GM23338 (cell line): ENCODE results near the gene BUB1B. TPM values are rescaled to one million over a fixed set of nuclear protein-coding genes. Genes with fewer than 3 reads are reported as not detected.

ENCODE experiments used
- ATAC-seq: fragments of 200-7000 bp; cut with Tn5 transposase; 3 replicates; pipeline ENCODE4 v1.9.1; 2020
- DNase-seq: peaks from one replicate; pipeline ENCODE4 v3.0.0-alpha.2; 2015; ENCODE audit warnings: low spot score
- H2AFZ ChIP-seq: fragments of 200-600 bp; sonication (generic); 2 replicates; pipeline ENCODE4 v1.8.0; 2016; ENCODE audit warnings: antibody characterized with exemption, mild to moderate bottlenecking, moderate library complexity
- H3F3A ChIP-seq: fragments of 200-600 bp; sonication (generic); replicated peaks from 2 replicates; pipeline ENCODE4 v1.8.0; 2017; ENCODE audit warnings: antibody characterized with exemption, mixed run types, low read depth
- H3K27ac ChIP-seq: fragments of 200-600 bp; sonication (generic); 2 replicates; pipeline ENCODE4 v1.6.1; 2016; ENCODE audit warnings: low read depth
- H3K27me3 ChIP-seq: fragments of 200-600 bp; sonication (generic); 2 replicates; pipeline ENCODE4 v1.8.0; 2016; ENCODE audit warnings: mild to moderate bottlenecking, mixed run types, moderate library complexity; ENCODE audit not compliant: insufficient read depth
- H3K36me3 ChIP-seq: fragments of 200-600 bp; sonication (generic); 2 replicates; pipeline ENCODE4 v1.8.0; 2016; ENCODE audit warnings: mild to moderate bottlenecking; ENCODE audit not compliant: insufficient read depth
- H3K4me1 ChIP-seq: fragments of 200-600 bp; sonication (generic); 2 replicates; pipeline ENCODE4 v1.8.0; 2016; ENCODE audit warnings: mild to moderate bottlenecking, moderate library complexity; ENCODE audit not compliant: insufficient read depth
- H3K4me2 ChIP-seq: fragments of 200-600 bp; sonication (generic); 2 replicates; pipeline ENCODE4 v1.7.1; 2017; ENCODE audit warnings: mixed run types
- H3K4me3 ChIP-seq: fragments of 200-600 bp; sonication (generic); 2 replicates; pipeline ENCODE4 v1.6.1; 2016; ENCODE audit warnings: mixed run types
- H3K79me2 ChIP-seq: fragments of 200-600 bp; sonication (generic); replicated peaks from 2 replicates; pipeline ENCODE4 v1.8.0; 2017; ENCODE audit warnings: mild to moderate bottlenecking; ENCODE audit not compliant: insufficient read depth
- H3K9me2 ChIP-seq: fragments of 200-600 bp; sonication (generic); 2 replicates; pipeline ENCODE4 v1.8.0; 2017; ENCODE audit not compliant: insufficient read depth
- H4K20me1 ChIP-seq: fragments of 200-600 bp; sonication (generic); replicated peaks from 2 replicates; pipeline ENCODE4 v1.8.0; 2017; ENCODE audit warnings: mild to moderate bottlenecking; ENCODE audit not compliant: insufficient read depth
- H3K27ac Mint-ChIP-seq: 2 replicates; pipeline ENCODE4 v1.8.0; 2020; ENCODE audit warnings: inconsistent platforms, mild to moderate bottlenecking, moderate library complexity, mixed read lengths
- H3K27me3 Mint-ChIP-seq: 3 replicates; pipeline ENCODE4 v1.8.0; 2022; ENCODE audit warnings: low read depth, mild to moderate bottlenecking, moderate library complexity, mixed read lengths, inconsistent platforms; ENCODE audit not compliant: insufficient read depth, poor library complexity
- H3K36me3 Mint-ChIP-seq: 3 replicates; pipeline ENCODE4 v1.8.0; 2021; ENCODE audit warnings: low read depth, mild to moderate bottlenecking, inconsistent platforms, moderate library complexity, mixed read lengths
- H3K4me1 Mint-ChIP-seq: 3 replicates; pipeline ENCODE4 v1.8.0; 2020; ENCODE audit warnings: mild to moderate bottlenecking, inconsistent platforms, mixed read lengths
- H3K4me3 Mint-ChIP-seq: 3 replicates; pipeline ENCODE4 v1.8.0; 2021; ENCODE audit warnings: moderate library complexity, mild to moderate bottlenecking, inconsistent platforms, mixed read lengths
- H3K9me3 Mint-ChIP-seq: 3 replicates; pipeline ENCODE4 v1.8.0; 2020; ENCODE audit warnings: moderate library complexity, mild to moderate bottlenecking, inconsistent platforms, mixed read lengths
- ETS1 ChIP-seq: IDR thresholded peaks from 2 replicates; pipeline ENCODE4 v1.6.1; 2016; ENCODE audit warnings: antibody characterized with exemption
- EZH2phosphoT487 ChIP-seq: fragments of 200-600 bp; sonication (generic); IDR thresholded peaks from one replicate; pipeline ENCODE4 v1.8.1; 2018; ENCODE audit warnings: antibody characterized with exemption; ENCODE audit not compliant: unreplicated experiment
- NANOG ChIP-seq: IDR thresholded peaks from 2 replicates; pipeline ENCODE4 v1.6.1; 2016; ENCODE audit warnings: antibody characterized with exemption, borderline replicate concordance
- POLR2AphosphoS5 ChIP-seq: IDR thresholded peaks from 2 replicates; pipeline ENCODE4 v1.6.1; 2016; ENCODE audit warnings: antibody characterized with exemption, low read depth
- REST ChIP-seq: IDR thresholded peaks from one replicate; pipeline ENCODE4 v1.6.1; 2018; ENCODE audit warnings: antibody characterized with exemption; ENCODE audit not compliant: unreplicated experiment
- STAT1 ChIP-seq: IDR thresholded peaks from one replicate; pipeline ENCODE4 v1.6.1; 2016; ENCODE audit warnings: antibody characterized with exemption; ENCODE audit not compliant: unreplicated experiment
- polyA plus RNA-seq: library from polyadenylated mRNA; unstranded; fragments of >200 nt; fragmentation: Nextera tagmentation; extraction: Ambion mirVana; gene quantifications from 2 replicates; pipeline ENCODE4 v1.2.1, GENCODE V29; 2016
- total RNA-seq: library from RNA; depleted of rRNA; stranded (reverse); fragments of >200 nt; shearing (Covaris generic); gene quantifications from 2 replicates; pipeline ENCODE4 v1.2.3, GENCODE V29; 2014
- TF ChIP-seq, protein P1 (sequence below), 2 experiments: fragments of 200-600 bp in 1 of 2; sonication (generic) in 1 of 2; conservative IDR thresholded peaks; 2 replicates each; pipeline versions ENCODE4 v1.5.1 to v1.6.1; 2016 to 2017; ENCODE audit warnings: antibody characterized with exemption in 2 of 2, low read depth in 2 of 2, mild to moderate bottlenecking in 2 of 2, moderate library complexity in 1 of 2

The BUB1B gene
- total and polyA plus RNA-seq, 2 experiments from 2014 or later, result 77.7 to 160 TPM

- Histone ChIP-seq H3K79me2 (no peaks in the 10 kb centered on the region), H4K20me1 (peaks cover 10% of the 10 kb centered on the region), H3F3A (0 out of 2 replicates have a peak, but pooled peaks cover 7% of the 10 kb centered on the region), H3K36me3 (peaks cover 84% of the 10 kb centered on the region), H3K9me2 (no peaks in the 10 kb centered on the region), H3K4me2 (no peak overlapping the region), H3K4me3 (no peak overlapping the region), H2AFZ (no peak overlapping the region), H3K27me3 (no peaks in the 10 kb centered on the region), H3K27ac (no peak overlapping the region), H3K4me1 (no peaks in the 10 kb centered on the region)
- Mint-ChIP-seq H3K27me3 (peaks cover 3% of the 10 kb centered on the region), H3K27ac (no peak overlapping the region), H3K36me3 (peaks cover 80% of the 10 kb centered on the region), H3K9me3 (no peaks in the 10 kb centered on the region), H3K4me1 (no peaks in the 10 kb centered on the region), H3K4me3 (no peak overlapping the region)
- no peak for ATAC-seq
- TF ChIP-seq NANOG (no peak), POLR2AphosphoS5 (no peak), ETS1 (no peak), REST (no peak), EZH2phosphoT487 (no peak)
- TF ChIP-seq, protein P1, sequence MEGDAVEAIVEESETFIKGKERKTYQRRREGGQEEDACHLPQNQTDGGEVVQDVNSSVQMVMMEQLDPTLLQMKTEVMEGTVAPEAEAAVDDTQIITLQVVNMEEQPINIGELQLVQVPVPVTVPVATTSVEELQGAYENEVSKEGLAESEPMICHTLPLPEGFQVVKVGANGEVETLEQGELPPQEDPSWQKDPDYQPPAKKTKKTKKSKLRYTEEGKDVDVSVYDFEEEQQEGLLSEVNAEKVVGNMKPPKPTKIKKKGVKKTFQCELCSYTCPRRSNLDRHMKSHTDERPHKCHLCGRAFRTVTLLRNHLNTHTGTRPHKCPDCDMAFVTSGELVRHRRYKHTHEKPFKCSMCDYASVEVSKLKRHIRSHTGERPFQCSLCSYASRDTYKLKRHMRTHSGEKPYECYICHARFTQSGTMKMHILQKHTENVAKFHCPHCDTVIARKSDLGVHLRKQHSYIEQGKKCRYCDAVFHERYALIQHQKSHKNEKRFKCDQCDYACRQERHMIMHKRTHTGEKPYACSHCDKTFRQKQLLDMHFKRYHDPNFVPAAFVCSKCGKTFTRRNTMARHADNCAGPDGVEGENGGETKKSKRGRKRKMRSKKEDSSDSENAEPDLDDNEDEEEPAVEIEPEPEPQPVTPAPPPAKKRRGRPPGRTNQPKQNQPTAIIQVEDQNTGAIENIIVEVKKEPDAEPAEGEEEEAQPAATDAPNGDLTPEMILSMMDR (conservative IDR thresholded peaks at IDR 0.05; ENCODE audit: low read depth in 2 of 2), result no peak
- DNase-seq, result no peak
Measured at GRCh38 chr15:40204100-40204499, 43.2 kb downstream of the BUB1B start.

- DNase-seq, result peak; percentile 83
Measured at GRCh38 chr15:40217166-40217824, 56.4 kb downstream of the BUB1B start.

More at GRCh38 chr15:40217166-40217824, 56.4 kb downstream of the BUB1B start:
- Histone ChIP-seq H3K27ac (no peak overlapping the region), H3K4me2 (no peak overlapping the region), H3K79me2 (no peaks in the 10 kb centered on the region; the same call in 1 of the 2 replicates), H3K27me3 (no peaks in the 10 kb centered on the region), H3K36me3 (peaks cover 68% of the 10 kb centered on the region), H3K9me2 (no peaks in the 10 kb centered on the region), H3F3A (peaks cover 12% of the 10 kb centered on the region; the same call in 1 of the 2 replicates), H3K4me3 (no peak overlapping the region), H3K4me1 (no peaks in the 10 kb centered on the region), H2AFZ (no peak overlapping the region), H4K20me1 (peaks cover 17% of the 10 kb centered on the region; the same call in 1 of the 2 replicates)
- Mint-ChIP-seq H3K9me3 (no peaks in the 10 kb centered on the region), H3K27me3 (no peaks in the 10 kb centered on the region), H3K27ac (no peak overlapping the region), H3K4me3 (no peak overlapping the region), H3K36me3 (peaks cover 87% of the 10 kb centered on the region), H3K4me1 (no peaks in the 10 kb centered on the region)
- TF ChIP-seq, protein P1 (conservative IDR thresholded peaks at IDR 0.05; ENCODE audit: low read depth in 2 of 2), result peak; percentile 78 to 86; a peak in 3 of 4 replicates
- TF ChIP-seq STAT1, result no peak
- TF ChIP-seq NANOG, result no peak
- ATAC-seq, result peak; percentile 86
